NT2/D1 (cell line): ENCODE data around the gene CFH.

Experiments
- SUZ12 ChIP-seq: IDR thresholded peaks from 2 replicates; pipeline ENCODE4 v1.6.1; 2011; ENCODE audit not compliant: insufficient read length, insufficient read depth; ENCODE audit errors: extremely low read depth
- YY1 ChIP-seq: IDR thresholded peaks from 2 replicates; pipeline ENCODE4 v1.6.1; 2011; ENCODE audit not compliant: insufficient read length, insufficient read depth
- ZNF274 ChIP-seq: IDR thresholded peaks from 2 replicates; pipeline ENCODE4 v1.6.1; 2011; ENCODE audit warnings: mild to moderate bottlenecking, low read depth, low read length

- TF ChIP-seq YY1 (no peak), SUZ12 (no peak), ZNF274 (no peak)
Measured at GRCh38 chr1:196734006-196734405, 82.2 kb downstream of the CFH start.
